IPS-18a (cell line): ENCODE measurements around the gene KLF11.
"Not testable (repeated sequence)": the region's sequence is repeated elsewhere in the genome, so short reads cannot be mapped to it uniquely, and the experiment has no call there.

Experiments used
- H3K27ac ChIP-seq: one replicate; pipeline ENCODE4 v1.5.1; 2013; ENCODE audit warnings: low read length
- H3K27me3 ChIP-seq: one replicate; pipeline ENCODE4 v1.6.1; 2013; ENCODE audit warnings: mild to moderate bottlenecking, low read length; ENCODE audit not compliant: control insufficient read depth, insufficient read depth
- H3K36me3 ChIP-seq: one replicate; pipeline ENCODE4 v1.6.1; 2013; ENCODE audit warnings: low read depth, low read length; ENCODE audit not compliant: control insufficient read depth
- H3K4me1 ChIP-seq: one replicate; pipeline ENCODE4 v1.6.1; 2013; ENCODE audit warnings: low read depth, low read length; ENCODE audit not compliant: control insufficient read depth
- H3K4me3 ChIP-seq: one replicate; pipeline ENCODE4 v1.5.1; 2013; ENCODE audit warnings: low read length
- H3K9ac ChIP-seq: one replicate; pipeline ENCODE4 v1.6.1; 2013; ENCODE audit warnings: mild to moderate bottlenecking, low read length, moderate library complexity
- H3K9me3 ChIP-seq: one replicate; pipeline ENCODE4 v1.6.1; 2013; ENCODE audit warnings: low read depth, low read length; ENCODE audit not compliant: control insufficient read depth

The KLF11 gene

DNA sequence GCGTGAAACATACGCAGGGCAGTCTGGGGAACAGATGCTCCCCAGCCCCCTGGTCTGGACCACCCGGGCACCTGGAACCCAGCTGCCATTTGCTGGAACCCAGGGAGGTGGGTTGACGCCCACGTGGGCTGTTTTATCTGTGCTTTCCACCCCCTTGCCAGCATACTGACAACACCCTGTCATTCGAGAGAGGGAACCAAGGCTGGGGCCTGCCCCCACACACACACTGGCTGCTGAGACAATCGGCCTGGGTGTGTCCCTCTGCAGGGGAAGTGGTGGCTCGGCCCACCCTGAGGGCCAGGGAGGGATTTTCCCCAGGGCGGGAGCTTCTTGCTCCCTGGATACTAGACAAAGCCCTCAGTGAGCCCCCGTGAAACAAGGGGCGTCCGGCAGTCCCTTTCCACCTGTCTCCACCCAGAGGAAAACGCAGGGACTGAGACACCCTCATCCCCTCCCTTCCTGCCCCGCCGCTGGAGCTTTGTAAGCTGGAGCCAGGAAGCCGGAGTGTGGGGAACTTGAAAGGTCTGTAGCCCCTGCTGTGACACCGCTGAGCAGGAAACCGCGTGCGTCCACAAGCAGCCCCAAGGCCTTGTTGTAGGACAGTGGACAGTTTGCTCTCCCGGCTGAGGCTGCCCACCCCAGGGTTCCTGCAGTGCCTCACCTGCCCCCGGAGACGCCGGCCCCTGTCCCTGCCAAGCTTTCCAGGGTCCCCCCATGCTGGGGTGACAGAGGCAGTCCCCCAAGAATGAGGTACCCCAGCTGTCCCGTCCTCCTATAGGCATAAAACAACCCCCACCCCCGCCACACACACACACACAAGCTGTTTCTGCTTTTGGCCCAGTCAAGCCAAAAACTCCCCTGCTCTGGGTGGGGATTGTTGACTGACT, 14.1 kb upstream of the KLF11 start:
- Histone ChIP-seq H3K36me3 (no peaks in the 10 kb centered on the region), H3K27ac (no peak overlapping the region), H3K9ac (no peak overlapping the region), H3K27me3 (no peaks in the 10 kb centered on the region), H3K4me3 (no peak overlapping the region), H3K4me1 (peaks cover 13% of the 10 kb centered on the region), H3K9me3 (no peaks in the 10 kb centered on the region)

DNA sequence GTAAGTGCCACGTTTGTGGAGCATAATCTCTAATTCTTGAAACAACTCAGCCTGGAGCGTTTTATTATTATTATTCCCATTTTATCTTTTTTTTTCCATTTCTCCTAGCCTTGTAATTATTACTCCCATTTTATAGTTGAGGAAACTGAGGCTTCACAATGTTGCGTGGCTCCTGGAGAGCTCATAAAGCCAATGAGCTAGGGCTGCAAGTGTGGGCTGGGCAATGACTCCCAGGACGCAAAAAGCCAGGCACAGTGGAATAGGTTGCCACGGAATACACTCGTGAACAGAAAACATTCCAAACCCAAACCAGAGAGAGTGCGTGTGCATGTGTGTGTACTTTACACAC, 13.5 kb upstream of the KLF11 start:
- Histone ChIP-seq H3K4me3 (no peak overlapping the region), H3K9me3 (no peaks in the 10 kb centered on the region), H3K36me3 (no peaks in the 10 kb centered on the region), H3K4me1 (peaks cover 13% of the 10 kb centered on the region), H3K27ac (no peak overlapping the region), H3K9ac (no peak overlapping the region), H3K27me3 (no peaks in the 10 kb centered on the region)

DNA sequence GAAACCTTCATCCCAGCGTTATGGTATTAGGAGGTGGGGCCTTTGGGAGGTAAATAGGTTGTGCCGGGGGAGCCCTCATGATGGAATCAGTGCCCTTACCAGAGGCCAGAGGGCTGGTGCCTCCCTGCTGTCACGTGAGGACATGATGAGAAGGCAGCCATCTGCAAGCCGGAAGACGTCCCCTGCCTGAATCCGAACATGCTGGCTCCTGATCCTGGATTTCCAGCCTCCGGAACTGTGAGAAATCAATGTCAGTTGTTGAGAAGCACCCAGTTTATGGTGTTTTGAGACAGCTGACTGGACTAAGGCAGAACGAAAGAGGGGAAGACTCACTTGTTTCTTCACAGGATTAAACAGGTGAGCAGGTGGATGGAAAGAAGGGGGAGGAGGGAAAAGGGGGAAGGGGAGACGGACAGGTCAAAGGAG, 13.0 kb upstream of the KLF11 start:
- Histone ChIP-seq H3K9me3 (no peaks in the 10 kb centered on the region), H3K9ac (no peak overlapping the region), H3K27ac (no peak overlapping the region), H3K4me1 (peaks cover 13% of the 10 kb centered on the region), H3K27me3 (no peaks in the 10 kb centered on the region), H3K36me3 (no peaks in the 10 kb centered on the region), H3K4me3 (no peak overlapping the region)

DNA sequence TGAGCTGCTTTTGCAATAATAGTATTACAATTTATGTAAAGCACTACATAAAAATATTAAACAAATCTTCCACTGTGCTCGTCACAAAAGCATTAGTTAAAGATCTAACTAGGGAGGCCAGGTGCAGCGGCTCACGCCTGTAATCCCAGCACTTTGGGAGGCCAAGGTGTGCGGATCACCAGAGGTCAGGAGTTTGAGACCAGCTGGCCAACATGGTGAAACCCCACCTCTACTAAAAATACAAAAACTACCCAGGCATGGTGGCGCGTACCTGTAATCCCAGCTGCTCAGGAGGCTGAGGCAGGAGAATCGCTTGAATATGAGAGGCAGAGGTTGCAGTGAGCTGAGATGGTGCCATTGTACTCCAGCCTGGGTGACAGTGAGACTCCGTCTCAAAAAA, 12.6 kb upstream of the KLF11 start:
- not testable (repeated sequence) for H3K27ac ChIP-seq, H3K9ac ChIP-seq, H3K9me3 ChIP-seq, H3K36me3 ChIP-seq, H3K4me3 ChIP-seq, H3K27me3 ChIP-seq
- peaks cover 13% of the 10 kb centered on the region for H3K4me1 ChIP-seq

DNA sequence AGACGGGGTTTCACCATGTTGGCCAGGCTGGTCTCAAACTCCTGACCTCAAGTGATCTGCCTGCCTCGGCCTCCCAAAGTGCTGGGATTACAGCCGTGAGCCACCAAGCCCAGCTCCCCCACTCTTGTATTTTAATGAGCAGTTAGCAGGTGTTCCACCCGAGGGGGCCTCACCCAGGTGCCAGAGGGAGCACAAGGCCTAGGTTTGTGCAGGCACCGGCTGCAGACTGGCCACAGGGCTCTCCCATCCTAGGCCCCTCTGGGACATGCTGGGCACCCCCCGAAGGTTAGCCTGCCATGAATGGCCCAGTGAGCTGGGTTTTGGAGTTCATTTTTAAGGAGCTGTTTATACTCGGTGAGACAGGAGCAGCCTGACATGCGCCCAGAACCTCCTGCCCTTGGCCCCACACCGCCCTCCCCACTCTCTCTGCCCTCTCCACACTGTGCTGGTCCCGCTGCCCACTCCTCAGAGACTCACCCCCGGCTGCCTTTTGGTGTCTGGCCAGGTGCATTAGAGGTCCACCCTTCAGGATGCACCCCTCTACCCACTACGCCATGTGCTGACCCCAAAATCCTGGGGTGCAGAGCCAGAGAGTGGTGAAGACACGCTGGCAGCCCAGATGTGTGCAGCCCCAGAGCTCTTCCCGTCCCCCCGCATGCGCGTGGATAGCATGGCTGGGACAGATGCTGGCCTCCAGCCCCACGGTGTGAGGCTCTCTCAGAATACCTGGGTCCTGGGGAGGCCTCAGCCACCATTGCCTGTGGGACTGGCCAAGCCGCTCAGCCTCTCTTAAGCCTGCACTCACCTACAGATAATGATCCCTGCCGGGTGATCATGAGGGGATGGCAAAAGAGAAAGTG, 11.2 kb upstream of the KLF11 start:
- Histone ChIP-seq H3K9me3 (no peaks in the 10 kb centered on the region), H3K27me3 (no peaks in the 10 kb centered on the region), H3K4me1 (peaks cover 13% of the 10 kb centered on the region), H3K27ac (no peak overlapping the region), H3K9ac (no peak overlapping the region), H3K4me3 (no peak overlapping the region), H3K36me3 (no peaks in the 10 kb centered on the region)

DNA sequence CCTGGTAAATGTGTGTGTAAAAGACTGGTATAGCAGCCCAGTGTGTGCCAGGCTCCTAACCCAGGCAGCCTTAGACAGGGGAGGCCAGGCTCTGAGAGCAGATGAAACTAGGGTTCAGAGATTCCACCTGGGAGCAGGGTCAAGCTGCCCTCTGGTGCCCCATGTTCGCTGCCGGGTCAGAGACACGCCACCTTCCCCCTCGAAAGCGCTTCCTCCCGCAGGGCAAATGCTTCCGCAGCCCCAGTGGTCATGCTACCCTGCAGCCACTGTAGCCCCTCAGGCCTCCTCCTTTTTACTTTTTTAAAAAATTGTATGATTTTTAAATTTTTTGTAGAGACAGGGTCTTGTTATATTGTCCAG, 10.6 kb upstream of the KLF11 start:
- Histone ChIP-seq H3K9ac (no peak overlapping the region), H3K27me3 (no peaks in the 10 kb centered on the region), H3K4me1 (peaks cover 13% of the 10 kb centered on the region)

DNA sequence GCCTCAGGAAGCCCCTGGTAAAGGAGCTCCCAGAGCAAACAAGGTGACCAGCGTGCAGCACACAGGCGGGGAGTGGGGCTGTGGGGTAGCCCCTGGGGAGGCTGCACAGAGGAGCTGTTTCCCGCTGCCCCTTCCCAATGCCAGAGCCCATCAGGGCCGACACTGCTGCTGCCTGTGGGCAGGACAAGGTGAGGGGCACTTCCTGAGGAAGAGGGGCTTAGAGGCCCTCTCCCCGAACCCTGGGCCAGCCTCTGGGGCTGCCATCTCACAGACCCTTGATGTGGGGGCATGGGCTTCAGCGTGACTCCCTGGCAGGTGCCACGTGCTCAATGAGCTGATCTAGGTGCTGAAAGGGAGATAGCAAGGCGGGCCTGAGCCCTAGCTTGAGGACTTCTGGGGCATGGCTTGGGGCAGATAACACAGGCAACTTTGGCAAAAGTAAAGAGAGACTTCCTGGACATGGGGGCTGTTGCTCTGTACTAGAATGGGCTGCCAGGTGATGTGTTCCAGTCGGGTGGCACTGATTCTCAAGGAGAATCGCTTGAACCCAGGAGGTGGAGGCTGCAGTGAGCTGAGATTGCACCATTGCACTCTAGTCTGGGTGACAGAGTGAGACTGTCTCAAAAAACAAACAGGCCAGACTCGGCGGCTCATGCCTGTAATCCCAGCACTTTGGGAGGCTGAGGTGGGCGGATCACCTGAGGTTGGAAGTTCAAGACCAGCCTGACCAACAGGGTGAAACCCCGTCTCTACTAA, 9.9 kb upstream of the KLF11 start:
- Histone ChIP-seq H3K4me3 (no peak overlapping the region), H3K36me3 (no peaks in the 10 kb centered on the region), H3K9ac (no peak overlapping the region), H3K4me1 (peaks cover 11% of the 10 kb centered on the region), H3K9me3 (no peaks in the 10 kb centered on the region), H3K27ac (no peak overlapping the region), H3K27me3 (no peaks in the 10 kb centered on the region)

More for the DNA sequence above, 10.6 kb upstream of the KLF11 start:
- Histone ChIP-seq H3K36me3 (no peaks in the 10 kb centered on the region), H3K9me3 (no peaks in the 10 kb centered on the region), H3K4me3 (no peak overlapping the region), H3K27ac (no peak overlapping the region)

DNA sequence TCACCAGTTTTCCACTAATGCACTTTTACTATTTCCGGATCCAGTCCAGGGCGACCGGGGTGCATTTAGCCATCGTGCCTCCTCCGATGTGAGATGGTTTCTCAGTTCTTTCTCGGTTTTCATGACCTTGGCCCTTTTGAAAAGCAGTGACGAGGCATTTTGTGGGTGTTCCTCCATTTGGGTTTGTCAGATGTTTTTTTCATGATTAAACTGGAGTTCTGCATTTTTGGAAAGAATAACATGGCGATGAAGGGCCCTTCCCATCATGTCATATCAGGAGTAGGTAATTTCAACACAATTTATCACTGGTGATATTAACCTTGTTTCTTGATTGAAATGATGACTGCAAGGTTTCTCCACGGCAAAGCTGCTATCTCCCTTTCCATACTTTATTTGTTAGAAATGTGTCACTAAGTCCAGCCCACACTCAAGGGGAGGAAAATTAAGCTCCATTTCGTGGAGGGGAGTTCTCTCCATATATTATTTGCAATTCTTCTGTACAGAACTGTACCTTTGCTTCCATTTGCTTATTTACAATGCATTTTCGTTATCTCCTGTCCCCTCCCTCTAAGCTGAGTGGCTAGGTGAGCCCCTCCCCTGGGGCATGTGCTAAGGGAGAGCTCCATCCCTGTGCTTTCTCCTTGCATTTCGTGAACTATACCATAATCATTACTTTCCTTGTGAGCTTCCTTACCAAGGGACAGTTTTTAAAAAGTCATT, 8.9 kb upstream of the KLF11 start:
- H3K4me1 ChIP-seq: peaks cover 2% of the 10 kb centered on the region
- H3K4me3 ChIP-seq: no peak overlapping the region
- H3K9ac ChIP-seq: no peak overlapping the region
- H3K27ac ChIP-seq: no peak overlapping the region
- H3K9me3 ChIP-seq: no peaks in the 10 kb centered on the region
- H3K27me3 ChIP-seq: no peaks in the 10 kb centered on the region
- H3K36me3 ChIP-seq: no peaks in the 10 kb centered on the region

DNA sequence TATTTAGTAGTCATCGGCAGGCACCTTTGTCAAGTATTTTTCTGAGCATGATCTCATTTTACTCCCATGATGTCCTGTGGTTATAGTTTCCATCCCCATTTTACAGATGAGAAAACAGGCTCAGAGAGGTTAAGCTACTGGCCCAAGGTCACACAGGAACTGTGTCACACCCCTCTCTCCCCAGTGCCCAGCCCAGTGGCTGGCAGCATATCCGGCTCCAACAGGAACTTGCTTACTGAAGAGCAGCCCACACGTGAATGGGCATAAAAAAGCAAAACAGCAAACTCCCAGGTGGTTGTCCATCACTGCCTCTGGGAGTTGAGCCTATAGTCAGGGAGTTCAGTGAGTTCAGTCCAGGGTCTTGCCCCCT, 8.3 kb upstream of the KLF11 start:
- H3K9ac ChIP-seq: no peak overlapping the region

DNA sequence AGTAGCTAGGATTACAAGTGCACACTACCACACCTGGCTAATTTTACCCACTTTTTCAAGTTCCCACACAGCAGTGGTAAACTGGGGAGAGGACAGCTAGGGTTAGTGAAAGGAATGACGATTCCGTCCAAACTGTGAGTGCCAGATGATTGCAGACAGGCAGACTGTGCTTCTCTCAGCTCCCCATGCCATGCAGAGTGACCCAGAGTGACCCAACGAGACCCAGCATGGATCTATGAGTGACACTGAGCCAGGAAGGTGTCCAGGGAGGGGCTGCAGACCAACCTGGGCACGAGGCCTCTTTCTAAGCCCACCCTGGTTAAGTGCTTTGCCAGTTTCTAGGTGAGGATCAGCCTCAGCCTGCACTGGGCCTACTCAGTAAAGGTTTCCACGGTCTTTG, 7.7 kb upstream of the KLF11 start:
- no peaks in the 10 kb centered on the region for H3K4me1 ChIP-seq
- H3K9ac ChIP-seq: no peak overlapping the region
- H3K27ac ChIP-seq: no peak overlapping the region
- H3K4me3 ChIP-seq: no peak overlapping the region
- no peaks in the 10 kb centered on the region for H3K9me3 ChIP-seq
- H3K27me3 ChIP-seq: peaks cover under 1% of the 10 kb centered on the region
- H3K36me3 ChIP-seq: no peaks in the 10 kb centered on the region

More for the DNA sequence above, 8.3 kb upstream of the KLF11 start:
- no peaks in the 10 kb centered on the region for H3K27me3 ChIP-seq
- no peaks in the 10 kb centered on the region for H3K36me3 ChIP-seq
- no peak overlapping the region for H3K27ac ChIP-seq
- H3K4me1 ChIP-seq: no peaks in the 10 kb centered on the region
- no peak overlapping the region for H3K4me3 ChIP-seq
- no peaks in the 10 kb centered on the region for H3K9me3 ChIP-seq
